Measurements from ENCODE around the gene TP53INP2. TPM values are rescaled to one million over a fixed set of nuclear protein-coding genes. Genes with fewer than 3 reads are reported as not detected.

TP53INP2 gene
- total and polyA plus RNA-seq, 2 of the 4 experiments (the other 2 are of a cell fraction) = 1.3 to 7.4 TPM

- TF ChIP-seq ELK1 (IDR thresholded peaks at IDR 0.05; ENCODE audit: borderline replicate concordance, low read depth, low read length) (no peak), CTCF (conservative IDR thresholded peaks at IDR 0.05; ENCODE audit: low read depth, low read length) (no peak), FOS (IDR thresholded peaks at IDR 0.05; ENCODE audit: low read depth, low read length) (no peak), BHLHE40 (IDR thresholded peaks at IDR 0.05; ENCODE audit: low read depth, low read length) (no peak), CEBPB (IDR thresholded peaks at IDR 0.05; ENCODE audit: low read depth, low read length) (no peak), MAFK (IDR thresholded peaks at IDR 0.05; ENCODE audit: low read depth, low read length) (no peak), RFX5 (IDR thresholded peaks at IDR 0.05; ENCODE audit: low read depth, low read length) (no peak), MAZ (IDR thresholded peaks at IDR 0.05; ENCODE audit: borderline replicate concordance, low read depth, low read length) (no peak), RAD21 (IDR thresholded peaks at IDR 0.05; ENCODE audit: low read length) (no peak), MXI1 (IDR thresholded peaks at IDR 0.05; ENCODE audit: borderline replicate concordance, low read depth, low read length) (no peak), USF2 (IDR thresholded peaks at IDR 0.05; ENCODE audit: low read depth, low read length) (no peak)
- 40% methylated on average over 1 of the region's 4 CpGs; no CpG with 5 or more reads in 1 of the 2 experiments for WGBS, 2 experiments (ENCODE audit: extremely low coverage in 2 of 2, insufficient read length in 1 of 2)
- Histone ChIP-seq H2AK9ac (replicated peaks; ENCODE audit: low read depth, low read length, poor library complexity) (no peak overlapping the region), H2AFZ (replicated peaks; ENCODE audit: low read length, poor library complexity) (no peak overlapping the region), H3K79me1 (ENCODE audit: low read depth in 1 of 2, low read length in 2 of 2) (peaks cover 17 to 34% of the 10 kb centered on the region in 2 experiments; a peak in 3 of 4 replicates), H2BK5ac (ENCODE audit: low read depth, low read length, poor library complexity, severe bottlenecking) (peak overlapping the region; percentile 48), H3K9me1 (ENCODE audit: insufficient read depth, low read length) (peaks cover 9% of the 10 kb centered on the region), H4K8ac (ENCODE audit: low read depth in 2 of 2, low read length in 2 of 2) (no peak overlapping the region), H2BK120ac (ENCODE audit: low read depth, low read length) (no peak overlapping the region), H3K4me2 (ENCODE audit: low read depth, low read length) (no peak overlapping the region), H4K20me1 (ENCODE audit: insufficient read depth, low read length) (peaks cover 6% of the 10 kb centered on the region; the same call in 1 of the 2 replicates), H3K4me1 (ENCODE audit: control insufficient read depth, insufficient read depth, low read length) (peaks cover 21% of the 10 kb centered on the region), H3K14ac (replicated peaks; ENCODE audit: low read depth, low read length) (no peak overlapping the region), H3K56ac (ENCODE audit: extremely low read depth, insufficient read depth, low read length) (no peak overlapping the region), H2AK5ac (ENCODE audit: low read depth, low read length) (no peak overlapping the region), H2BK20ac (ENCODE audit: low read depth, low read length) (no peak overlapping the region), H3K36me3 (ENCODE audit: control insufficient read depth, insufficient read depth, low read length) (peaks cover 27% of the 10 kb centered on the region), H4K5ac (ENCODE audit: low read depth, low read length) (no peak overlapping the region), H3K23ac (ENCODE audit: low read depth, low read length) (no peak overlapping the region), H3K18ac (ENCODE audit: low read depth, low read length) (no peak overlapping the region), H2BK15ac (ENCODE audit: low read depth, low read length) (no peak overlapping the region), H4K91ac (ENCODE audit: insufficient read depth, low read depth, low read length) (no peak overlapping the region), H3K27ac (ENCODE audit: insufficient read depth, low read length) (no peak overlapping the region), H3K4me3 (ENCODE audit: insufficient read depth, low read depth, low read length) (no peak overlapping the region), H3K9me3 (ENCODE audit: control insufficient read depth, insufficient read depth, low read length) (no peaks in the 10 kb centered on the region), H3K4ac (ENCODE audit: low read depth, low read length) (0 out of 2 replicates have a peak overlapping the region, but pooled peaks have one; percentile 53), H3K9ac (ENCODE audit: low read depth, low read length) (no peak overlapping the region), H3K27me3 (ENCODE audit: control insufficient read depth, insufficient read depth, low read length) (no peaks in the 10 kb centered on the region)
- intact Hi-C loops (cut with micrococcal nuclease) (no loop called here), in situ Hi-C loops (cut with MboI; ENCODE audit: low sequenced_read_pairs) (no loop called here), dilution Hi-C loops (cut with HindIII; ENCODE audit: low sequenced_read_pairs, unreplicated experiment) (no loop called here)
- POLR2A ChIA-PET (ENCODE audit: unreplicated experiment) = no interaction called here
- no peak for ATAC-seq (ENCODE audit: low read depth)
- no peak for DNase-seq
- no TSS peak for BruUV-seq (replicated peaks)
- CTCF ChIA-PET = interaction anchor here (0.8 to 1.1 kb wide), 4 partner anchors 11 to 47 kb away, joined by 3 to 11 read pairs (median 3); no protein-coding TSS in a partner anchor
Measured at GRCh38 chr20:34754611-34755010, 50.5 kb downstream of the TP53INP2 start.
